Heart left ventricle (tissue), 13 donors: ENCODE measurements around the gene BAZ1B.

Experiments used
- CTCF ChIP-seq, 12 donors: fragments of 200-600 bp; sonication (generic) in 4 of 12; IDR thresholded peaks; one replicate each; pipeline versions ENCODE4 v1.5.0 to v1.8.0; 2018 to 2022; ENCODE audit warnings: antibody characterized with exemption in 12 of 12, mild to moderate bottlenecking in 5 of 12
- POLR2A ChIP-seq, 2 donors: fragments of 450-650 bp; IDR thresholded peaks; one replicate each; pipeline ENCODE4 v1.6.1; 2017; ENCODE audit warnings: antibody characterized with exemption in 2 of 2, mild to moderate bottlenecking in 2 of 2, moderate library complexity in 2 of 2
- donor health status: ischemic (EF 13 %, LVEDD 7.1; RV severe dilation, severe dysfunction).
- donor health status: DM: no; HTN: yes; CAD: no.
- donor health status: DM: no; HTN: no; CAD: no.
- donor health status: ischemic (EF 25% LVEDD 6.9; RV normal size, moderate dysfunction).
- donor health status: ischemic (EF 25% LVEDD 5.7; RV mildly dilated, moderate dysfunction).
- donor health status: ischemic (EF 35%, LVEDD 5.7; RV mildly dilated, moderate dysfunction).
- donor health status: nonischemic (EF 11% LVEDD 7.7; RV severe dilation, severe dysfunction).
- donor health status: DM: yes; HTN: yes; CAD: no.
- donor health status: PGD.
- donor health status: ischemic (EF 29% LVEDD 5.4; RV normal size, mild dysfunction).
- donor health status: nonischemic (EF 23%, LVEDD 6.1; RV moderate dilation, normal function).

GRCh38 chr7:73432676-73433075 lies 89.4 kb downstream of the BAZ1B start:
- TF ChIP-seq CTCF (IDR thresholded peaks at IDR 0.05), result no peak
- TF ChIP-seq POLR2A (IDR thresholded peaks at IDR 0.05), result no peak
